Measurements from ENCODE around the gene BMP5.
"Not testable (repeated sequence)": the region's sequence is repeated elsewhere in the genome, so short reads cannot be mapped to it uniquely, and the experiment has no call there.

The BMP5 gene

GRCh38 chr6:55875400-55875799, at the start of gene BMP5:
Gene BMP5, minus strand, starts transcription at chr6:55875590. Its CDS starts 725 bp downstream, at chr6:55874865.
- no peak for DNase-seq (ENCODE audit: low read depth)
- H3K4me3 ChIP-seq (ENCODE audit: low read depth, low read length) = no peak within 1 kb of the TSS

DNA sequence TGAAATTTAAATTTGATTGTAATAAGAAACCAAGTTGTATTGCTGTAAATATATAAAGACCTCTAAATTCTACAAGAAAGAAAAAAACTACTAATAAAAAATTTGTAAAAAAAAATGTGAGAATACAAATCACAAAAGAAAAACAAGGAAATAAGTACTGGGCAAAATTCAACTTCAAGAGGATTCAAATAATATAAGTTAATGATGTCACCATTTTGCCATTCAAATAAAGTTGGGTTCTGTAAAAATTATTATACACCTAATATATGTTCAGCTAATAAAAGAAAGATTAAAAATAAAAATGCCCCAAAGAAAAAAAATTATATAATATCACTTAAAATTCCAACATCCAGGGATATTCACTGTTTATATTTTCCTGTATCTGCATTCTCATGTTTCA, 47.0 kb upstream of the BMP5 start:
- DNase-seq (ENCODE audit: low read depth) = no peak
- H3K4me3 ChIP-seq (ENCODE audit: low read depth, low read length) = no peak overlapping the region

GRCh38 chr6:55919716-55920308, 44.4 kb upstream of the BMP5 start:
- no peak overlapping the region for H3K4me3 ChIP-seq (ENCODE audit: low read depth, low read length)
- no peak for DNase-seq (ENCODE audit: low read depth)

DNA sequence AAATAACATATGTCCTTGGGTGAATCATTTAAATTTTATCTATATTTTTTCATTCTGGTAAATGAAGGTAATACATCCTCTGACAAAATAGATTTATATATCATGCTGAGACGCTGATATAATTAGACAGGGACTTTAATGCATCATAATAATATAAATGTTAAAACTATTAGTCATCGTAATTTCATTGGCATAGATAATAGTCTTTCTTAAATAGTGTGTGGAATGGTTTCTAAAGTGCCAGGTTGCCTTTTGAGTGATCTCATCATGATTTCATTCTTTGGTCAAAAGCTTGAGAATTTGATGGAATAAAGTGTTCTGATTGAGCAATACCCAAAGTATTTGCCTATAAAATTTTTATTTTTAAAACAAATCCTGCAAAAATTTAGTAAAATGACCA, 43.2 kb upstream of the BMP5 start:
- H3K4me3 ChIP-seq (ENCODE audit: low read depth, low read length) = no peak overlapping the region
- peak; percentile 63 for DNase-seq (ENCODE audit: low read depth)

GRCh38 chr6:55917751-55918415, 42.5 kb upstream of the BMP5 start:
- H3K4me3 ChIP-seq (ENCODE audit: low read depth, low read length) = no peak overlapping the region

DNA sequence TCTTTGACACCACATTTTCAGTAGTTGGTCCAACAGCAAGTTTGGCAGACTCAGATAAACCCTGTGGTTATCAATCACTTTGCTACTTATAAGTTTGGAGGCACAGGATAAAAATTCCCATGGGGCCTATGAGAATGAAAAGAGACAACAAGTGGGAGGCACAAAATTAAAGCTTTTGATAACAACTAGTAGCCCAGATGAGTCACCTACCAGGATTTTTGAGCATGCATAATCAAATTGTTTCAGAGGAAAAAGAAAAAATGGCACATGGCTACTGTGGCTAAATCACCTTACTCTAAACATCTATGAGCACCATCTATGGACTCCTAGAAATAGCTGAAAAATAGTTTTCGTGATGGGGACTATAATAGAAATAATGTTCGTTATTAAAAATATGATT, 40.8 kb upstream of the BMP5 start:
- no peak overlapping the region for H3K4me3 ChIP-seq (ENCODE audit: low read depth, low read length)
- DNase-seq (ENCODE audit: low read depth) = no peak

More at GRCh38 chr6:55917751-55918415, 42.5 kb upstream of the BMP5 start:
- no peak for DNase-seq (ENCODE audit: low read depth)

DNA sequence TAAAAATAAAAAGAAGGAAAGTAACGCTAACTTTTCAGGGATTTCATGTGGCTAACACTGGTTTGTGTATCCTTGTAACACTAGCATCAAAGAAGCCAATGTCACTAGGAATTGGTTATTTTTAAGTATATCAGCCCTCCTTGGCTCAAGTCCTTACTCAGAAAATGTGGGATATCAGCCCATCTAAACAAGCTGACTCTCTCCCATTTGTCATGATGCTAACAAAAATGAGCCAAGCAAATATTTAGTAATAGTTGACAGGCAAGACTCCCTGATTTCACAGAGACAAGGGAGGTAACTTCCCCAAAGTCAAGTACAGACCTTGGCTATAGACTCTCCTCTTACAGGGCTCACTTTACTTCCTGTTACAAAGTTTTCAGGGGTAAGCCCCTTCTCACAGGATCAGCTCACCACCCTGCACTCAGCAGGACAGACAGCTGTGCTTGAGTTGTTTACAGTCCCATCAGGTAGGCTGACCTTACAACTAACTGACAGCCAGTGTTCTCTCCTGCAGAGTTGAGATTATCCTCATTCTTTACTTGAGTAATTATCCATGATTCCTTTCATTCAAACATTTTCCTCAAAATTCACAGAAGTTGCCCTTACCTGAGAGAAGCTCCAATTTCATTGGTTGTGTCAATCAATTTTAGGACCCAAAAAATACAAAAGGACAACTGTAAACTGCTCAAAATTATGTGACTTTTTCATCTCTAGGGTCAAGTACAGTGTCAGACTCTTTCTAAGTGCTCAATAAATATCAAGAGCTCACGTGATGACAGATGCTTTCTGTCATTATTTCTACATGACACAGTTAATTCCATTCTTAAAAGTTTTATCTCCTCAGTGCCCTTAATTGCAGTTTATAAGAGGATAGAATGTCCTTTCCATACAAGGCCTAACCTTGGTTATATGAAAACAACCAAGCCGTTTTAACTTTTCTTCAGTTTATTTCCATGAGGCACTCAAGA, 38.1 kb upstream of the BMP5 start:
- no peak overlapping the region for H3K4me3 ChIP-seq (ENCODE audit: low read depth, low read length)
- no peak for DNase-seq (ENCODE audit: low read depth)

DNA sequence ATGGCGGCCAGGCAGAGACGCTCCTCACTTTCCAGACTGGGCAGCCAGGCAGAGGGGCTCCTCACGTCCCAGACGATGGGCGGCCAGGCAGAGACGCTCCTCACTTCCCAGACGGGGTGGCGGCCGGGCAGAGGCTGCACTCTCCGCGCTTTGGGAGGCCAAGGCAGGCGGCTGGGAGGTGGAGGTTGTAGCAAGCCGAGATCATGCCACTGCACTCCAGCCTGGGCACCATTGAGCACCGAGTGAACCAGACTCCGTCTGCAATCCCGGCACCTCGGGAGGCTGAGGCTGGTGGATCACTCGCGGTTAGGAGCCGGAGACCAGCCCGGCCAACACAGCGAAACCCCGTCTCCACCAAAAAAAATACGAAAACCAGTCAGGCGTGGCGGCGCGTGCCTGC, 35.1 kb upstream of the BMP5 start:
- not testable (repeated sequence) for DNase-seq (ENCODE audit: low read depth); H3K4me3 ChIP-seq (ENCODE audit: low read depth, low read length)

- H3K4me3 ChIP-seq (ENCODE audit: low read depth, low read length); DNase-seq (ENCODE audit: low read depth): not testable (repeated sequence)
Measured at GRCh38 chr6:55909911-55910310, 34.5 kb upstream of the BMP5 start.

DNA sequence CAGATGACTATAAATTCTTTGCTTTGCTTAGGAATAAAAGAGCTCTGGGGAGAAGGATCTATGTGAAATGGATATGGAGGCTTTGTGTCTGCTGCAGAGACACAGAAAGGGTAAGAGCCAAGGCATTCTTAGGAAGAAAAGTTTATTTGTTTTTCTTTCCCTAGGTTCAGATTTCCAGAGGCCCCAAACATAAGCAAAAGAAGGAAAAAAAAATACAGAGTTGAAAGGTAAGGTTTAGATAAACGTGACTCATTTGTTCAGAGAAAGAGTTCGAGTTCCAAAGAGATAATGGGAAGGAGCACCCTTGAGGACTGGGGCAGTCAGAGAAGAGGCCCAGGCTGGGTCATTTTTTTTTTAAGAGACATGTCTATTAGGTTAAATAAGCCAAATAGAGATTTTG, 27.4 kb upstream of the BMP5 start:
- no peak for DNase-seq (ENCODE audit: low read depth)
- H3K4me3 ChIP-seq (ENCODE audit: low read depth, low read length) = no peak overlapping the region

DNA sequence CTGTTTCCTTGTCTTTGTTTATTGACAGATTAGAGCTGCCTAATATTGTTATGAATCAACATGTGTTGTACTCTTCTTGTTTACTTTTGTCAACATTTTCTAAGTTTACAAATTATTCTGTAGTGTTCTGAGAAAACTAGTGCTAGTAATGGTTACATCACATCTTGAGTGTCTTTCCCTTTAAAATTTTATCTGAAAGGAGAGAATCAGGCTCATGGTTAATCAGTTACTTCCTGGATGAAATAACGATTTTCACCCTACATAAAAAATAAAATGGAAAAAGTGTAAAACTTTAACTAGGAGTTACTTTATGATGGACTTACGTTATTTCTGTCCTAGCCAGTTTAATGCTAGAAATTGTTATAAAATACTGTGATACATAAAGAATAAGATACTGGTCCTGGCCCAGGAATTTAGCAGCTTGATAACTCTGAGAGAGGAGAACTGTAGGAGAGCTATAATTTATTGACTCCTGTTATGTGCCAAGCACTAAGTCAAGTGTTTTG, 26.4 kb upstream of the BMP5 start:
- DNase-seq (ENCODE audit: low read depth) = no peak

DNA sequence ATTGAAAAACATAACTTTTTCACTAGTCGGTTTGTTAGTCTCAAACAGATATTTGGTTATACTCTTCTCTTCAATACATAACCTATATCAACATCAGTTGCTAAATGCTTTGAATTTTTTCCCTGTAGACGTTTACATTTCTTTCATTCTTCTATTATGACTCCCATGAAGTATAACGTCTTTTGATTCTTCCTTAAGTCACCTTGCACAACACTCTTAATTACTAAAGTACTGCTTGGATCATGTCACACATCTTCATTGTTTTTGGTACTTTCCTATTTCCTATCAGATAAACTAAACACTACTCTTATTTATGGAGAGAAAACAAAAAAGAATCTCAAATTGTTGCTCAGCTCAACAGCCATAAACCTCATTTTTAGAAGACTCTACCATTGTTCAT, 23.0 kb upstream of the BMP5 start:
- H3K4me3 ChIP-seq (ENCODE audit: low read depth, low read length) = no peak overlapping the region
- no peak for DNase-seq (ENCODE audit: low read depth)

More for the DNA sequence above, 26.4 kb upstream of the BMP5 start:
- H3K4me3 ChIP-seq (ENCODE audit: low read depth, low read length) = no peak overlapping the region

DNA sequence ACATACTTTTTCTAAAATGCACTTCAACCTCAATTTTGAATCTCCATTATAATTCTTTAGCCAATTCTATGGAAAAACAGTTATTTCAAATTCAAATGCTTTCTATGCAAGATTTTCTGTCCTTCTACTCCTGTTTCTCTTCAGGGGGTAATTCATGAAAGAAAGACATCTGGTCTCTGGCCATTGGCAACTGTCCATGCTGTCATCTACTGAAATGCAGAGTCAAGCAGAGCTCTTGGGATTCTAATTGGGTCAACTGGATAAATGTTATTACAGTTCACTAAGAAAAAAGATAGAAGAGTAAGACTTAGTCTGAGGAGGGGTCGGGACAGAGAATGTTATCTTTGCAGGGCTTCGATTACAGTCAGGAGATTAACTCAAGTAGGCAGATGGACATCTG, 22.0 kb upstream of the BMP5 start:
- no peak for DNase-seq (ENCODE audit: low read depth)
- H3K4me3 ChIP-seq (ENCODE audit: low read depth, low read length) = no peak overlapping the region

DNA sequence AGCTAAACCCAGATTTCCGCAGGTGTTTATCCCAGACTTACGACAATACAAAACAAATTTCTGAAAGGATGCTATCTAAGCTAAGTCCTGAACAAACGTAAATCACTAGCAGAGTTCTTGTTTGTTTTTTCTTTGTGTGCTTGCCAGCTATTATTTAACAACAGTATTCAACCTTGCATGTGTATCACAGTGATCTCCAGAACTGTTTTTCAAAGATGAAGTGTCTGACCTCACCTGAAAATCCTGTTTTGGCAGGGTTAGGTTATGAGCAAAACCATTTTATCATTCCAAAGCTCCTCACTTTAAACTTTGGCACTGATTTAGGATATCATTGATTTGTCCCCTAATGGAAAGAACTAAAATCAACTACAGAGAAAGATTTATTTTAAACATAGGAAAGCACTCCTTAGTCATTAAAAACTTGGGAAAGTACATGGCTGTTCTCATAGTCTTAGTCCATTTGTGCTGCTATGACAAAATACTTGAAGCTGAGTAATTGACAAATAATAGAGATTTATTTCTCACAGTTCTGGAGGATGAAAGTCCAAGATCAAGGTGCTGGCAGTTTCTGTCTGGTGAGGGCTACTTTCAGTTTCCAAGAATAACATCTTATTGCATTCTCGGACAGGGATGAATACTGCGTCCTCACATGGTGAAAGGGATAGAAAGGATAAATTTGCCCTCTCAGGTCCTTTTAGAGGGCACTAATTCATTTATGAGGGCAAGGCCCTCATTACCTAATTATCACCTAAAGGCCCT, 20.8 kb upstream of the BMP5 start:
- DNase-seq (ENCODE audit: low read depth) = no peak

DNA sequence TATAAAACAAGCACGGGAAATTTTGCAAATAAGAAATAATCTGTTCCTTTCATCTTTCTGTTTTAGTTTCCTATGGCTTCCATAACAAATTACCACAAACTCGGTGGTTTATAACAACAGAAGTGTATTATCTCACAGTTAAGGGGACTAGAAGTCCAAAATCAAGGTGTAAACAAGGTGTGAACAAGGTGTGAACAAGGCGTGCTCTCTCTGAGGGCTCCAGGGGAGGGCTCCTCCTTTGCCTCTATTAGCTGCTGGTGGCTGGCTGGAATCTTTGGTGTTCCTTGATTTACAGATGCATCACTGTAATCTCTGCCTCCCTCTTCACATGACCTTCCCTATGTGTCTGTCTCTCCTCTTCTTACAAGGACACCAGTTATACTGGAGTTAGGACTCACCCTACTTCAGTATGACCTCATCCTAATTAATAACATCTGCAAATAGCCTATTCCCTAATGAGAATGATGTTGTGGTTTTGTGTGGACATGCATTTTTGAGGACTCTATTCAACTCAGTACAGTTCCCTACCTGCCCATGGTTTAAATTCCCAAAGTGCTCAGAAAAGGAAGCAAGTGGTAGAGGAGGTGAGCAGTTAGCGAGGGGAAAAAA, 17.5 kb upstream of the BMP5 start:
- no peak overlapping the region for H3K4me3 ChIP-seq (ENCODE audit: low read depth, low read length)
- no peak for DNase-seq (ENCODE audit: low read depth)

More for the DNA sequence above, 20.8 kb upstream of the BMP5 start:
- no peak overlapping the region for H3K4me3 ChIP-seq (ENCODE audit: low read depth, low read length)

- no peak for DNase-seq (ENCODE audit: low read depth)
- no peak overlapping the region for H3K4me3 ChIP-seq (ENCODE audit: low read depth, low read length)
Measured at GRCh38 chr6:55888917-55889316, 13.5 kb upstream of the BMP5 start.

DNA sequence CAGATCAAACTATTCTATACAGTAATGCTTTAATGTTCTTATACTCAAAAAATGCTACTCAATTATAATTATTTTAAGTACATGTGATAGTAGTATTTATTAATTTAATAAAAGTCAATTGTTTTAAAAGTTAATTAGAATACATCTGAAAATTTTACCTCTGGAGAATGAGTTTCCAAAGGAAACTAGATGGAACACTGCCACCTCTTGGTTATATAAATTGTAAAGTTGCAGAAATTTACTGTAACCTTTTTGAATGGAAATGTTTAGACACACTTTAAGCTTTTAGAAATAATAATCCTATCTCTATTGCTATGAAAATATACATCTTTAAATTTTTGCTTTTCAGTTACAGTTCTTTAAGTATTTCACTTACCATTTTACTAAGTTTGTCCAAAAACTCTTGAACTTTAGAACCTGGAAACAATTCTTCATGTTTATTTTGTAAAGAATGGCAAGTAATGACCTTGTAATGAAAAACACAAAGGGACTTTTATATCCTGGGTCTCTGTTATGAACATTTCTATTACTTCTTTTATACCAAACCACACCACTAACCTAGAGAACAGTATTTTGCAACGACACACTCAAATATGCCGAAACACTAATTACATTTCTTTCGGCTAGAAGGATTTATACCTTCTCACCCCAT, 10.9 kb upstream of the BMP5 start:
- no peak for DNase-seq (ENCODE audit: low read depth)

GRCh38 chr6:55882718-55883569, 7.6 kb upstream of the BMP5 start:
- no peak overlapping the region for H3K4me3 ChIP-seq (ENCODE audit: low read depth, low read length)
- peak; percentile 68 for DNase-seq (ENCODE audit: low read depth)

More for the DNA sequence above, 10.9 kb upstream of the BMP5 start:
- no peak overlapping the region for H3K4me3 ChIP-seq (ENCODE audit: low read depth, low read length)
